Panc1 (cell line): ENCODE data around the gene NAGK. TPM values are rescaled to one million over a fixed set of nuclear protein-coding genes. Genes with fewer than 3 reads are reported as not detected.

Experiments used
- ATAC-seq: fragments of 200-7000 bp; cut with Tn5 transposase; 2 replicates; pipeline ENCODE4 v1.9.1; 2020; ENCODE audit warnings: mild to moderate bottlenecking, moderate library complexity
- BruUV-seq: library from RNA; stranded (reverse); fragments of 400-500 nt; replicated peaks from 2 replicates; lab custom pipeline; 2021; lab: Mats Ljungman, UMichigan
- CTCF ChIA-PET: fragments of 300-600 bp; sonication (Branson Sonifier 250); formaldehyde crosslinking; loops from one replicate; lab custom pipeline; 2022; ENCODE audit warnings: antibody characterized with exemption; lab: Charles Lee
- POLR2A ChIA-PET: fragments of 300-600 bp; sonication (Branson Sonifier 250); formaldehyde crosslinking; loops from one replicate; lab custom pipeline; 2022; ENCODE audit warnings: antibody characterized with exemption; lab: Charles Lee
- DNase-seq: peaks from one replicate; pipeline ENCODE4 v3.0.0-alpha.2; 2010; ENCODE audit warnings: low read depth, low spot score
- H3K27ac ChIP-seq: 2 replicates; pipeline ENCODE4 v1.5.1; 2011; ENCODE audit warnings: mild to moderate bottlenecking, low read length, inconsistent platforms
- H3K27me3 ChIP-seq: fragments of 200-500 bp; sonication (Bioruptor generic); 2 replicates; pipeline ENCODE4 v1.6.0; 2014; ENCODE audit warnings: low read length, inconsistent platforms; ENCODE audit not compliant: control insufficient read depth, insufficient read depth
- H3K36me3 ChIP-seq: fragments of 200-500 bp; sonication (Bioruptor generic); 2 replicates; pipeline ENCODE4 v1.5.1; 2014; ENCODE audit warnings: inconsistent platforms, mild to moderate bottlenecking, low read length, moderate library complexity; ENCODE audit not compliant: control insufficient read depth, insufficient read depth
- H3K4me1 ChIP-seq: 2 replicates; pipeline ENCODE4 v1.5.1; 2011; ENCODE audit warnings: inconsistent platforms, mild to moderate bottlenecking, low read length, moderate library complexity; ENCODE audit not compliant: control insufficient read depth, insufficient read depth
- H3K4me3 ChIP-seq, 2 experiments: 2 replicates each; pipeline ENCODE4 v1.5.1; 2011 to 2012; ENCODE audit warnings: low read depth in 2 of 2, low read length in 2 of 2, mild to moderate bottlenecking in 2 of 2, inconsistent platforms in 1 of 2, moderate library complexity in 1 of 2
- H3K9me3 ChIP-seq: fragments of 200-500 bp; sonication (Bioruptor generic); 2 replicates; pipeline ENCODE4 v1.5.1; 2014; ENCODE audit warnings: low read depth, mild to moderate bottlenecking, inconsistent platforms, low read length, moderate library complexity; ENCODE audit not compliant: control insufficient read depth, insufficient read depth
- CTCF ChIP-seq: fragments of 450-650 bp; IDR thresholded peaks from 2 replicates; pipeline ENCODE4 v1.5.1; 2017; ENCODE audit warnings: mild to moderate bottlenecking
- POLR2AphosphoS5 ChIP-seq: IDR thresholded peaks from 2 replicates; pipeline ENCODE4 v1.6.1; 2012; ENCODE audit warnings: mild to moderate bottlenecking, low read depth, low read length, moderate library complexity
- REST ChIP-seq, 2 experiments: IDR thresholded peaks; 2 replicates each; pipeline ENCODE4 v1.6.1; 2011 to 2012; ENCODE audit warnings: low read depth in 2 of 2, control low read depth in 1 of 2, low read length in 1 of 2, mild to moderate bottlenecking in 1 of 2, moderate library complexity in 1 of 2; ENCODE audit not compliant: insufficient read depth in 1 of 2
- SIN3A ChIP-seq: IDR thresholded peaks from 2 replicates; pipeline ENCODE4 v1.6.1; 2012; ENCODE audit warnings: low read depth, mild to moderate bottlenecking, low read length, moderate library complexity, borderline replicate concordance; ENCODE audit not compliant: insufficient read depth
- TCF7L2 ChIP-seq: IDR thresholded peaks from 2 replicates; pipeline ENCODE4 v1.6.1; 2011; ENCODE audit warnings: mild to moderate bottlenecking, low read depth, low read length, inconsistent platforms
- in situ Hi-C: cut with HindIII; loops from 2 replicates; pipeline ENCODE4 v1.10.0; 2016; ENCODE audit warnings: low sequenced_read_pairs, low pct_unique_long_range_greater_than_20kb
- intact Hi-C: fragments of 100-400 bp; cut with micrococcal nuclease; formaldehyde crosslinking; loops from one replicate; pipeline ENCODE4 v1.10.0; 2022; ENCODE audit not compliant: unreplicated experiment
- total RNA-seq: library from RNA; stranded (reverse); gene quantifications from one replicate; pipeline ENCODE4 v1.2.1, GENCODE V29; 2021; ENCODE audit not compliant: unreplicated experiment

The NAGK gene
- total RNA-seq, 1 experiment from 2014 or later: 80.2 TPM

- H3K27ac ChIP-seq: no peak overlapping the region
- TF ChIP-seq CTCF: no peak
- no peak for TF ChIP-seq TCF7L2
- TF ChIP-seq POLR2AphosphoS5: no peak
- no peak for TF ChIP-seq SIN3A
- TF ChIP-seq REST (IDR thresholded peaks at IDR 0.05; ENCODE audit: insufficient read depth in 1 of 2, low read depth in 2 of 2, low read length in 1 of 2): no peak
- no peaks in the 10 kb centered on the region for H3K36me3 ChIP-seq
- no peaks in the 10 kb centered on the region for H3K4me1 ChIP-seq
- DNase-seq (no peak), ATAC-seq (no peak)
- in situ Hi-C loops (no loop called here), intact Hi-C loops (no loop called here)
- peaks cover 9% of the 10 kb centered on the region for H3K27me3 ChIP-seq
- BruUV-seq: no TSS peak
- ChIA-PET CTCF (interaction anchor here (0.6 kb wide), 1 partner anchor 65 kb away, joined by 4 read pairs; no protein-coding TSS in a partner anchor), POLR2A (no interaction called here)
- H3K4me3 ChIP-seq: no peak overlapping the region
- H3K9me3 ChIP-seq: no peaks in the 10 kb centered on the region
Measured at GRCh38 chr2:71063216-71063615, 5.2 kb upstream of the NAGK start.

- no peaks in the 10 kb centered on the region for H3K9me3 ChIP-seq
- H3K36me3 ChIP-seq: no peaks in the 10 kb centered on the region; the same call in 1 of the 2 replicates
- intact Hi-C loops (no loop called here), in situ Hi-C loops (no loop called here)
- peaks cover 1% of the 10 kb centered on the region for H3K4me1 ChIP-seq
- POLR2A ChIA-PET: no interaction called here
- DNase-seq (no peak), ATAC-seq (no peak)
- H3K27ac ChIP-seq: no peak overlapping the region
- TF ChIP-seq POLR2AphosphoS5 (no peak), TCF7L2 (no peak), REST (IDR thresholded peaks at IDR 0.05; ENCODE audit: insufficient read depth in 1 of 2, low read depth in 2 of 2, low read length in 1 of 2) (no peak), SIN3A (no peak), CTCF (no peak)
- no TSS peak for BruUV-seq
- peaks cover 9% of the 10 kb centered on the region for H3K27me3 ChIP-seq
- no peak overlapping the region for H3K4me3 ChIP-seq
- CTCF ChIA-PET: no interaction called here
Measured at GRCh38 chr2:71064110-71064611, 4.3 kb upstream of the NAGK start.
